Epidermal melanocyte (primary cell): Measurements from ENCODE around the gene SNTG2.

ENCODE experiments used
- DNase-seq: peaks from one replicate; pipeline ENCODE4 v3.0.0; 2011; ENCODE audit warnings: low spot score; ENCODE audit not compliant: insufficient read length

The SNTG2 gene

DNA sequence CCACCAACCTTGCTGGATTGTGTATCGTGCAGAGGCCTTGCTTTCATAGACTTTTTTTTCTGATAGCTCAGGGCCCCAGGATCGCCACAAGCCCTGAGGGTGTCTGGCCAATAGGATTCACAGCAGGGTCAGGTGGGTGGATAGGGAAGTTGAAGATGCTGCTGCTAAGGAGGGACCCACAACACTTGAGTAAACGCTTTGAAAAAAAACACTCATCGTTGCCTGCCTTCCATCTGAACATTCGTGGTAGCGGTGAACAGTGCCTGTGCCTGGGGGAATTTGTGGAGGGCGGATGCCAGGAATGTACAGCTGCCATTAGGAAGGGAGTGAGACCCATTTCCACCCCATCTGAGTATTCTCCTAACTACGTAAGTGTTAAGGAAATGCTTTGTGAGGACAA, 358.0 kb downstream of the SNTG2 start:
- no peak for DNase-seq

DNA sequence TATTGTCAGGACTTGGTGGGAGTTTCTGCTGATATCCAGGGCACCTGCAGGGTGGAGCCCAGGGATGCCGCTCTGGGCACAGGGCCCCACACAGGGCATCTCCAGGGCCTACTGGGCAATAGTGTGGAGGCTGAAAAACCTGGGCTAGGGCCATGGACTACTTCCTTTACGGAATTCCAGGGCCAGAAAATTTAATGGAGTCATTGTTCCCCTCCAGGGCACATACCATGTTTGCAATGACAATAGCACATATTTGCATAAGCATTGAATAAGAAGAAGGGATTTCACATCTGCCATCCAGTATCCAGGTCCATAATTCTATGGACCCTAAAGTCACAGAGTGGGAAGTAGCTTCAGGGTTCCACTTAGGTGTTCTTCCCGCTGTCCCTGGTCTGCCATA, 358.9 kb downstream of the SNTG2 start:
- DNase-seq: no peak

DNA sequence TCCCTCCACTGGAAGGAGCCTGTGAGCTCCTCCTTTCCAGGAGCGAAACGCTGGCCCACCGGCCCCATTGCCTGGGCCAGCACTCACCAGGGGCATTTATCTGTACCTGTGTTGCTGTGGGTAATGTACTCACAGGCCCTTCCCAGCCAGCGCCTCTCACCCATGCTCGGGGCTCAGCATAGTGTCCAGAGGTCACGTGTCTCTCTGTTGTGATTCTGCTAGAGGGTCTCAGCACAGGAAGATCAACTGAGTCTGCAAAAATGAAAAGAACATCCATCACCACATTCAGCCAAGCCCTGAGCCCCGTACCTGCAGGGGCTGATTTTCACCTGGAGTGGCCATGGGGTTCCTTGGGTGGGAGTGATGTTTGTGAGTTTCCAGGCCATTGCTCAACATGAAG, 359.6 kb downstream of the SNTG2 start:
- DNase-seq: no peak

DNA sequence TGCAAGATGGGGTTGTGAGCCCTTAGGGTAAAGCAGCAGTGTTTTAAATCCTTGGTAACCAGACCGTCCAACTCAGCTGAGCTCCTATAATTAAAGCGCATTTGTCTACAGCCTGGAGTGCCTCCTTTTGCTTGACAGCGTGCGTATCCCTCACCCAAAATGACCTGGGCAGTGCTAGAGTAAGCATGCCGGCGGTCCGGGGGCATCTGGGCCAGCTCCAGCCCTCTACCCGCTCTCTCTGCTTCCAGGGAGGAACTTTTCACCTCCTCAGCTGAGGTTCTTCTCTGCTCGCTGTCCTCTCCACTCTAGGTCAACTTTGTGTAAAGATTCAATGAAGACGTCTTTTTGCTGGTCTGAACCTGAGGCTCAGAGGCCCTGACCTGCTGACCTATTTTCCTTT, 360.2 kb downstream of the SNTG2 start:
- DNase-seq: no peak

DNA sequence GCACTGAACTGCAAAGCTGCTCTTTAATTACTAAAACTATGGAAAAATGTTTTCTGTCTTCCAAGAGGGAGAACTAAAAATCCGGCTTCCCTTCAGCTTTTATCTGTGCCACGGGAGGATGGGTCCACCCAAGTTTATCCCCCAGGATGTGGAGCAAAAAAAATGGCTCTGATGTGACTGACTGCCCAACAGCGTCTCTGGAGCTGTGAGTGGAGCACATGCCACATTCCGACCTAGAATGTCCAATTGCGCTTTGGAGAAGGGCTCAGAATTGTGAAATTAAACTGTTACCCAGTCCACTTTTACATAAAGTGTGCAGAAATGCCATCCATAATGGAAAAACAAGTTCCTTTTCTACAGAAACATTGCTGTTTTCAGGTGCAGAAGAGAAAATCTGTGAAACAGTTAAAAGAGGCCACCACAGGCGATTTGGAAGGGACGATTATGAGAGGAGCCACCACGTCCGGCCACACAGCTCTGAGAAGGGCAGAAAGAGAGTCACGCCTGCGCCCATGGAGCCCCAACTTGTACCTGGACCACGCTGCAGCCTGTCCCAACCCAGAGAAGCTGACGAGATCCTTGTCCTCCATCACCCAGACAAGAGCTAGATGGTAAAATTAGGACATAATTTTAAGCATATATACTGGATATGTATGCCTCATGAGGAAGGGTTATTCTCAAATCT, 362.7 kb downstream of the SNTG2 start:
- DNase-seq: no peak

DNA sequence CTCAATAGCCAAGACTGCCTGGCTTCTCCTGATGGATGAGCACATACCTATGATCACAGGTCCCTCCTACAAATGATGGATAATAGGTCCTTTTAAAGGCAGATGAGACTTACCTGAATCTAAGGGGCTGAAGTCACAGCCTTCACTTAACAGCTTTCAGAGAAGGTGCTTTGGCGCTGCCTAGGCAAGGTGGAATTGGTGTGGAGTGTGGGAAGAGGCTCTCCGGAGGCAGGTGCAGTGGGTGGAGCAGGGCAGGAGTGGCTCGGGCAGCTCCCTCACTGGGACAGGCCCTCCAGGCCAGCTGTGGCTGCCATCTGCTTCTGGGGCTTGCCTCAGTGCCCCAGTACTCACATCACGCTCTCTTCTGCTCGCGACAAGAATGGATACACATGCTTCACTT, 363.6 kb downstream of the SNTG2 start:
- no peak for DNase-seq

DNA sequence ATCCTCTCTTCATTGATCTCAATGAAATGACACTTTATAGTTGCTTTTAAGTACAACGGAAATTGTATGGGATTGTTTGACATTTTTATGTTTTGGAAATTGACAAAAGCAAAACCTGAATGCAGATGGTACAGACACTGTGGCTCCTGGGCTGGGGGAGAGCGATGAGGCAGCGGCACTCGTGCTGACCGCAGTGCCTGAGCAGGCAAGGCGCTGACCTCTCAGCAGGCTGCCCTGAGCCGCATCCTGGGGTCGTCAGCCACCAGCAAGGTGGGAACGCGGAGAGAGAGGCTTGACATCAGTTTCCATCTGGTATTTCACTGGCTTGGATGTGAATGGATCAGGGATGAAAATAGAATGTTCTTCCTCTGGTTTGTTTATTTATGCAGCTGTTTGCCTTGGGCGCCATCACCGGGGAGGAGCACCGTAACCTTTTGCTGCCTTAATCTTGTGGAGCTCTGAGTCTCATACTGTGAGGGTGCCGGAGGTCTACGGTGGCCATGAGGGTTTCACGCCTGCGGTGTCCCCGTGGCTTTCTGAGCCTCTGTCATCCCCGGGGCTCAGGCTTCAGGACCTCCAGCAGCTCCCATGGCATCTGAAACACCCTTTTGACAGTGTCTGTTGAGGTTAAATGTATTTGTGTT, 367.8 kb downstream of the SNTG2 start:
- no peak for DNase-seq

DNA sequence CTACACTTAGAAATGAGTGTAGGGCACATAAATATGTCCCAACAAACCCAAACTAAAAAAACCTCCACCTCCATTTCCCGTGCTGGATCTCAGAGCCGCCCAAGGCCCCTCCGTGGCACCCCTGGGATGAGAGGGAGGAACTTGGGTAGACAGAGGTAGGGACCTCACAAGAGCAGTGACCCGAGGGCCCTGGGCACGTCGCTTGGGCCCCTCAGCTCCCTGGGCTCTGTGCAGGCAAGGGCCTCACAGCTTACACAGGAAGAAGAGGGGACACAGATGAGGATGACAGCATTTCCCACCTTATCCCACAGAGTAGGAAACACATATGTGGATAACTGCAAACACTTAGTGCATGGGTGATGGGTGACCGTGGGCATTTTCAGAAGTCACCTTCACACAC, 368.7 kb downstream of the SNTG2 start:
- DNase-seq: no peak

DNA sequence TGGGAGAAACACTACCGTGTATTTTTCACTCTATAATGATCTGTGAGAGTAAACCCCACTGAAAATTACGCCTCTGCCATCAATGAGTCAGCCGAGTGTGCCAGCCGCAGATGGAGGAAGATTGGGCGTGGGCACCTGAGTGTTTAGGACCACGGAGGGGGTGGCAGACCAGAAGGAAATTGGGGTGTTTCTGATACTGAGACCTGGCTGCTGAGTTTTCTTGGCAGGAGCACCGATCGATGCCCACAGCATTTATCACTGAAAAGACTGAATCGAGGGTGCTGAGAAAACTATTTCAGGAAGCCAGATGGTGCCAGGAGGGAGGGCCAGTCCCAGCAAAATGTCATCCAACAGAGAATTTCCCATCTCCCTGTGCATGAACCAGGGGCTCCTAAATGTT, 370.7 kb downstream of the SNTG2 start:
- no peak for DNase-seq

DNA sequence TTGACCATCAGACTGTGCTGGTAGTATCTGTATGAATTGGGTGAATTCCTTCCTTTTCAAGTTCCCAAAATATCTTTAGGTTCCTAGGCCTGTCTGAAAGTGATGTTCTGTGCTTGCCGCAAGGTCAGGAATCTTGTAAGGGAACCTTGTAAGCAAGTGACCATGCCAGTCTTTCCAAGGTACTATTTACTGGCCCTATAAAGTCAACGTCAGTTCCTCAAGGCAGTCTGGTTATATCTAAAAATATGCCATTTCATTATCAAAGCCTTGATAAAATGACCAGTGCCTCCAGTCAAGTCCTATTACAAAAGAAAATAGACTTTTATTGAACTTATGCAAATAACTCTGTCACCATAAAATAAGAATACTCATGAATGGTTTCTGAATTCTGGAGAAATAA, 374.2 kb downstream of the SNTG2 start:
- DNase-seq: no peak

DNA sequence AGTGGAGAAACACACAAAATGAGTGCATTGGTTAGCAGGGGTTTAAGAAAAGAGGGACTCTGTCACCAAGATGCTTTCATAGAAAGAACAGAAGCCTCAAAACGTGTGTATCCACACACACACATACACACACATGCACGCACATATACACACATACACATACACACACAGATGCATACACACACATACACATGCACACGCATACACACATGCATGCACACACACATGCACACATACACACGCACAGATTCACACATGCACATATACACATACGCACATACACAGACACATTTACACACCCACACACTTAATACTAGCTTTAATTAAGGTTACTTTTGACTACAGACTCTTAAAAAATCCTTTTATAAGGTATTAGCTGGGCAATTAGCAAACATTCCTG, 378.0 kb downstream of the SNTG2 start:
- no peak for DNase-seq

DNA sequence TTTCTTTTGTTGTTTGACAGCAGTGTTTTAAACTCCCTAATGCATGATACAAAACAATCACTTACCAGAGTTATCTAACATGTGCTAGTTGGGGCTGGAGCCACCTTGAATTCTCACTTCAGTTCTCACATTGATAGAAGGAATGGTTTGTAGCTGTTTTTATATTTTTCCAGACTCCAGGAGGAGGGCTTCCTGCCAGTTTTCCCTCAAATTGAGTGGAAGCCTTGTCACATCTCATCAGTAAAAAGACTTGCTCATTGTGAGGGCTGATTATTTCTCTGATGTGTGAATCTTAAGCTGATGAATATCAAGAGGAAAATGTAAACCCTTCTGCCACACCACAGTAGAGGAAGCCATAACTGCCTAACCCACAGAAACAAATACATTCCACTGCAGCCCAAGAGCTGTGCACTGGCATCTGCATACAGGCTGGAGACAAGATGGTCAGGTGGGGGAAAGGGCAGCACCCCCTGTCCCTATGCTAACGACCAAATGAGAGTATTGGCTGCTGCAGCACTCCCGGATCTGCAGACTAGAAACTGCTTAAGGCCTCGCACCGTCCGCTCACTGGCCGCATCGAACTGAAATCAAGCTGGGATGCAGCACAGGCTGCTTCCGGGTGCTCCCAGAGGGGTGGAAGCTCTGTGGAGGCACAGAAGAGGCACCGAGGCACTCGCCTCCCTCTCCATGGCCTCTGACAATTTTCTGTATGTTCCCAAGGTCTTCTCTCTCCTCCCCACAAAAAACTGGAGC, 388.9 kb downstream of the SNTG2 start:
- DNase-seq: no peak

DNA sequence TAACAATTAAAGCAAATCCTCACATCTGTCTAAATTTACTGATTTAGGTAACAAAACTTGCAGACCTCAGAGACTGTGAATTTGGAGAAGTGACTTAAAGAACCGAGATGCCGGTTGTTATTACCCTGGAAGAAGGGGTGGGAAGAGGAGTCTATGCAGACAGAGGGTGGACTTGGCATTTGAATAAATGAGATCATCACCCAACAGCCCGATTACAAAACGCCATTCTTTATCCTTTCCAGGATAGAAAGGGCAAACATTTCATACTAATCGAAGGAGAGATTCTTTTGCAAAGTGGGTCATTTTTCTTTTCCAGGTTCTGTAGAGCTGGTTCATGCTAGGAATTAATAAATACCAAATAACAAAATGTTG, 389.5 kb downstream of the SNTG2 start:
- DNase-seq: no peak

DNA sequence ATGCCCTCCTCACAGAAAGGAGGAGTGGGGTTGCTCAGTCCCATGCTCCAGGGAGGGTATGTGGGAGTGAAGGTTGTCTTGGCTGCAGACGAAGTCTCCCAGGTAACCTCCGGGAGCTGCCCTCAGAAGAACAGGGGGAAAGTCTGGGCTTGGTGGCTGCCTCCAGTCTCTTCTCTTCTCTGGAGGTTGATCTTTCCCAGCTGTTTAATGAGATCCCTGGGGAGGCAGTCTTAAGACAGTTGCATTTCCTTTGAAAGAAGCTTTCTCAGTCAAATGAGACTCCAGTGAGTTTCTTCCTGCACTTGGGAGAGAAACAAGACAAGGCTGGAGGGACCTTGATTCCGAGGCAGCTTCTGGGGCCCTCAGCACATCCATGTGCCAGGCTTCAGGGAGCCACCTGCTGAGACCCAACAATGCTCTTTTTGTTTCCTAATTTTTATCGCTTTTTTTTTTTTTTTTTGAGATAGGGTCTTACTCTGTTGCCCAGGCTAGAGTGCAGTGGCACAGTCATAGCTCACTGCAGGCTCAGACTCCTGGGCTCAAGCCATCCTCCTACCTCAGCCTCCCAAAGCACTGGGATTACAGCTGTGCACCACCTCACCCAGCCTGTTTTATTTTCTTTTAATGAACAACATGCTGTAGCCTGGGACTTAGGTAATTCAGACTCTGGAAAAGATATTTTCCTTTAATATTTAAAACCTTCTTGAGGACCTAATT, 390.9 kb downstream of the SNTG2 start:
- no peak for DNase-seq

DNA sequence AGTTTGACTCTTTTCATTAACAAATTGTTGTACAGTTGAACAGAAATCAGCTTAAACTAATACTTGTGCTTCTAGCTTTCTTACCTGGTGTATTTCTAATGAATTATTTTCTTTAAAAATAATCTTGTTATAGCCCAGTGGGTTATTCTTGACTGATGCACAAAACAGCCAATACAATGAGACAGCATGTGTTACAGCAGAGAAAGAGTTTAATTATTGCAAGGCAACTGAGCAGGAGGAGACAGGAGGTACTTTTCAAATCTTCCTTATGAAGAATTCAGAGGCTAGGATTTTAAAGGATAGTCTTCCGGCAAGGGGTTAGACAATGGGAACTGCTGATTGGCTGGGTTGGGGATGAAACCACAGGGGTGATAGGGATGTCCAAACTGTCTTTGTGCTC, 398.1 kb downstream of the SNTG2 start:
- no peak for DNase-seq

DNA sequence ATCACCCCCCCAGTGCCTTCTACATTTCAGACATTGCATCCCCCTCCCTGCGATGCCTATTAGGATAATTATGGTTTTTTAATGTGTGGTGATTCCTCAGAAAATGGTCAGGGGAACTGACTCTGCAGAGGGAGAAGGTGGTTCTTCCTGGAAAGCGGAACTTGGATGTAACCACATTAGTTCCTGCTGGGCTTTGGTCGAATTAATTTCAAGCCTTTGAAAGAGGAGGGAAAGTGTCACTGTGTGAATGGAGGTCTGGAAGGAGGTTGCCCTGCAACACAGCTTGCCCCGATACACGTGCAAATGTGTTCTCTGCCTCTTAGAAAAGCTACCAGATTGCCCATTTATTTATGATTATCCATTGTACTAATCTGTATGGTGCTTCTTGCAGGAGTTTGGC, 399.5 kb downstream of the SNTG2 start:
- no peak for DNase-seq

DNA sequence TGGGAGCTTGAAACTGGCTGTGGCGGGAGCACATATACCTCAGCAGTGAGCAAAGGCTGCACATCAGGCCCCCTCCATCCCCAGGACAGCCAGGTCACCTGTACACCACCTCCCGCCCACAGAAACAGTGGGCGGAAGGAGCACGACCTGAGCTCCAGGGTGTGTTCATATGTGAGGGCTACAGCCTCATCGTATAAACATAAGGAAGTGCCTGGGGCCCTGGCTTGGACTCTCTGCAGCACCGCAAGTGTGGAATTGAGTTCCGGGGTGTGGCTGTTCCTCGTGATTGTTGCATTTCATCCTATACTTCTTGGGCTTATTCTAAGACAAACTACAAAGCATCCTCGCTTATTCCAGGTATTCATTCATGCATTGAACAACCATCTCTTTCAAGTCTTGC, 402.5 kb downstream of the SNTG2 start:
- DNase-seq: no peak

DNA sequence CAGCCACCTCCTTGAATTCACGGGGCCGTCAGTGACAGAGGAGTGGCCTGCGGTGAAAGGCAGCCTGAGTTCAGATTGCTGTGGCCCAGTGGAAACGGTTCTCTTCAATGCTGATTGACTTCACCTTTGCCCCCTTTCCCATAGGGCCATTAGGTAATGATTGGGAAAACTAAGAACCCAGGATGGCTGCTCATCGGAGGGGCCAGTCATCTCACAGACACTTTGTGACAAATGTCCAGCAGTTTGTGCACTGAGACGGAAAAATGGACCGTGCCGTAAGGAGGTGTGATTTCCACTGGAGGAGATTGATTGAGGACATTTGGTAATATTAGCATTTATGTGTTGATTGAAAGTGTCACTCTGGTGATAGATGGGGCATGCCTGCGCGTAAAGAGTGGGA, 402.9 kb downstream of the SNTG2 start:
- DNase-seq: no peak

DNA sequence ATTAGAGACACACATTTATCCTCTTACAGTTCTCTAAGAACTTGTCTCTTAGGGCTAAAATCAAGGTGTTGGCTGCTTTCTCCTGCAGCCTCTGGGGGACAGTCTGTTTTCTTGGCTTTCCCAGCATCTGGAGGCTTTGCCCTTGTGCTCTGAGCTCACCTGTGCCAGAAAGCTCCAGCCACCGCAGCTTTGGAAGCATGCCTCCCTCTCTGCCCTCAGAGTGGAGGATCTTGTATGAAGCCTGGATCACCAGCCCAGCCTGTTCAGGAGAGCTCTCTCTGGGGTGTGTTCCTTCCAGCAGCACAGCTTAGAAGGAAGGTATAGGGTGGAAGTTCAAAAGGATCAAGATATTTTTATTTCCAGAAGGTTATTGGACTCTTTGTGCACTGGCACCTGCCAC, 409.5 kb downstream of the SNTG2 start:
- DNase-seq: no peak

DNA sequence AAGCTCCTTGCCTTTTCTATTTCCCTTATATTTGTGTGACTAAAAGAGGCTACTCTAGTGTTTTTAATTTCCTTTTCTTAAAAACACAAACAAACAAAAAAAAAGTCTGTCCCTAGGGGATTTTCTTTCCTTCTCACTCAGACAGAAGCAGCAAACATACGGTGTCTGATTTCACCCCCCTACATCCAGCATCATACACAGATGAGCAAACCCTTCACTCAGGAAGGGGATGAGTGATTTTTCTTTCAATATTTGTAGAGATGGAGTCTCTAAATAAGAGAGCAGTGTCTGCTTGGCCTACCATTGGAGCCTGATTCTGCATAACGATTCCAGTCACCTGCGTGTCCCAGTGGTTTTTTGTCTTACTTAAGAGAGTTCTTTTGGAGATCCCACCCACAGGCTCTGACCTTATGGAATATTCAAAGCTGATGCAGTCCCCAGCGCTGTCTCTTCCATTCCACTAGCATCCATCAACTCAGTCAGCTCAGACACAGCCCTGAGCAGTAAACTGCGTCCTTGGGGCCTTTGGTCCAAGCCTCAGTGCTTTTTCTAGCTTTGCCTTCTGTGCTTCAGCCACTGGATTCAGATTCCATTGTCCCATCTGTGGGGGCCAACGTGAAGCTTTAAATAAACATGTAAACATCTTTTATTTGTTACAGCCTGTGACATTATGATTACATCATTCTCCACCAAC, 410.1 kb downstream of the SNTG2 start:
- no peak for DNase-seq

DNA sequence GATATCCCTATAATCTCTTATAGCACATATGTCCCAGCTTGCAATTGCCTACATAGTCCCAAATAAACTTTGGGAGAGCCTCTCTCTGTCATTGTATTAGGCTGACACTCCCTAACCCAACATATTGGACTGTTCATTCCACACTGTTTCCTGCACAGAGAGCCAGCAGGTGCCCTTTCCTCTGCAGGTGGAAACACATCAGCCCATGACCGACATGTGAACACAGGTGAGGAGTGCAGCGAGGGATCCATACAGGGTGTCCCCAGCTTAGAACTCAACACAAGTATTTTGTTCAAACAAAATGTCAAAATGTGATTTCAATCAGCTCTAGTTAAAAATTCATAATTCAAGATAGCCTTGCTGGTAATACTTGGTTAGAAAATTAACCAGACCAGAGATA, 412.7 kb downstream of the SNTG2 start:
- DNase-seq: no peak
